PFSK-1 (cell line): ENCODE results near the gene TTC16.

Experiments
- FOXP2 ChIP-seq: optimal IDR thresholded peaks from 2 replicates; pipeline ENCODE3; 2011; ENCODE audit warnings: borderline replicate concordance, control low read depth, inconsistent platforms; ENCODE audit not compliant: insufficient read depth; ENCODE audit errors: extremely low read length, extremely low read depth
- POLR2AphosphoS5 ChIP-seq: IDR thresholded peaks from 2 replicates; pipeline ENCODE4 v1.6.1; 2012; ENCODE audit warnings: low read depth, mild to moderate bottlenecking, control low read depth, low read length, moderate library complexity
- REST ChIP-seq, 2 experiments: IDR thresholded peaks; 2 replicates each; pipeline versions ENCODE4 v1.6.1 to v1.8.0; 2011 to 2012; ENCODE audit warnings: low read depth in 2 of 2, low read length in 2 of 2, control low read depth in 1 of 2, inconsistent platforms in 1 of 2, mild to moderate bottlenecking in 1 of 2, moderate library complexity in 1 of 2; ENCODE audit not compliant: insufficient read depth in 1 of 2
- SIN3A ChIP-seq: IDR thresholded peaks from 2 replicates; pipeline ENCODE4 v1.6.1; 2012; ENCODE audit warnings: mild to moderate bottlenecking, low read length, moderate library complexity, borderline replicate concordance; ENCODE audit not compliant: insufficient read depth
- TAF1 ChIP-seq: IDR thresholded peaks from 2 replicates; pipeline ENCODE4 v1.6.1; 2012; ENCODE audit warnings: low read length, control low read depth, borderline replicate concordance; ENCODE audit not compliant: insufficient read depth

Gene TTC16

GRCh38 chr9:127739614-127740330 lies 23.9 kb downstream of the TTC16 start:
- no peak for TF ChIP-seq POLR2AphosphoS5
- no peak for TF ChIP-seq REST (IDR thresholded peaks at IDR 0.05; ENCODE audit: insufficient read depth in 1 of 2, low read depth in 2 of 2, low read length in 2 of 2)
- TF ChIP-seq FOXP2: no peak
- TF ChIP-seq SIN3A: no peak
- no peak for TF ChIP-seq TAF1

GRCh38 chr9:127741831-127742434 lies 26.1 kb downstream of the TTC16 start:
- TF ChIP-seq FOXP2: no peak
- no peak for TF ChIP-seq TAF1
- no peak for TF ChIP-seq REST (IDR thresholded peaks at IDR 0.05; ENCODE audit: insufficient read depth in 1 of 2, low read depth in 2 of 2, low read length in 2 of 2)
- no peak for TF ChIP-seq SIN3A
- TF ChIP-seq POLR2AphosphoS5: no peak

- TF ChIP-seq TAF1 (no peak), REST (IDR thresholded peaks at IDR 0.05; ENCODE audit: insufficient read depth in 1 of 2, low read depth in 2 of 2, low read length in 2 of 2) (no peak), SIN3A (no peak), FOXP2 (no peak), POLR2AphosphoS5 (no peak)
Observed at GRCh38 chr9:127742435-127743088, 26.7 kb downstream of the TTC16 start.

- TF ChIP-seq SIN3A: no peak
- TF ChIP-seq POLR2AphosphoS5: no peak
- TF ChIP-seq REST (IDR thresholded peaks at IDR 0.05; ENCODE audit: insufficient read depth in 1 of 2, low read depth in 2 of 2, low read length in 2 of 2): no peak
- no peak for TF ChIP-seq TAF1
- TF ChIP-seq FOXP2: no peak
Observed at GRCh38 chr9:127744398-127745110, 28.7 kb downstream of the TTC16 start.
